HG03460 (cell line): Measurements from ENCODE around the gene ABCC1.

Experiments used
- ATAC-seq: cut with Tn5 transposase; IDR thresholded peaks from one replicate; pipeline ENCODE4 v1.9.1; 2021; ENCODE audit not compliant: unreplicated experiment

The ABCC1 gene

GRCh38 chr16:15988268-15989013 lies 39.0 kb downstream of the ABCC1 start:
- ATAC-seq = no peak

- ATAC-seq = no peak
Observed at GRCh38 chr16:15990902-15991301, 41.5 kb downstream of the ABCC1 start.

- ATAC-seq = no peak
Observed at GRCh38 chr16:15993128-15993527, 43.7 kb downstream of the ABCC1 start.

GRCh38 chr16:15993541-15993940 lies 44.1 kb downstream of the ABCC1 start:
- ATAC-seq = no peak

- ATAC-seq = no peak
Observed at GRCh38 chr16:15993946-15994665, 44.7 kb downstream of the ABCC1 start.

- ATAC-seq = no peak
Observed at GRCh38 chr16:15996432-15997109, 47.2 kb downstream of the ABCC1 start.

GRCh38 chr16:16000685-16001084 lies 51.3 kb downstream of the ABCC1 start:
- ATAC-seq = no peak

- no peak for ATAC-seq
Observed at GRCh38 chr16:16001596-16002255, 52.3 kb downstream of the ABCC1 start.

GRCh38 chr16:16003719-16004313 lies 54.4 kb downstream of the ABCC1 start:
- no peak for ATAC-seq

GRCh38 chr16:16004314-16004749 lies 54.9 kb downstream of the ABCC1 start:
- no peak for ATAC-seq

- ATAC-seq = no peak
Observed at GRCh38 chr16:16005721-16006120, 56.3 kb downstream of the ABCC1 start.

- no peak for ATAC-seq
Observed at GRCh38 chr16:16006650-16007049, 57.2 kb downstream of the ABCC1 start.

GRCh38 chr16:16007743-16008111 lies 58.3 kb downstream of the ABCC1 start:
- ATAC-seq = peak; percentile 69

- no peak for ATAC-seq
Observed at GRCh38 chr16:16008666-16009065, 59.2 kb downstream of the ABCC1 start.

- no peak for ATAC-seq
Observed at GRCh38 chr16:16009401-16009800, 60.0 kb downstream of the ABCC1 start.

- ATAC-seq = no peak
Observed at GRCh38 chr16:16010194-16010593, 60.8 kb downstream of the ABCC1 start.

- ATAC-seq = no peak
Observed at GRCh38 chr16:16012144-16012543, 62.7 kb downstream of the ABCC1 start.

- ATAC-seq = no peak
Observed at GRCh38 chr16:16013812-16014211, 64.4 kb downstream of the ABCC1 start.

GRCh38 chr16:16014329-16015224 lies 65.2 kb downstream of the ABCC1 start:
- no peak for ATAC-seq

- ATAC-seq = no peak
Observed at GRCh38 chr16:16015849-16016248, 66.4 kb downstream of the ABCC1 start.
